GM21367 (cell line): ENCODE data around the gene SRRM4.
"Not testable (repeated sequence)": the region's sequence is repeated elsewhere in the genome, so short reads cannot be mapped to it uniquely, and the experiment has no call there.

Experiments
- ATAC-seq: cut with Tn5 transposase; IDR thresholded peaks from one replicate; pipeline ENCODE4 v1.9.1; 2021; ENCODE audit not compliant: unreplicated experiment

Gene SRRM4

DNA sequence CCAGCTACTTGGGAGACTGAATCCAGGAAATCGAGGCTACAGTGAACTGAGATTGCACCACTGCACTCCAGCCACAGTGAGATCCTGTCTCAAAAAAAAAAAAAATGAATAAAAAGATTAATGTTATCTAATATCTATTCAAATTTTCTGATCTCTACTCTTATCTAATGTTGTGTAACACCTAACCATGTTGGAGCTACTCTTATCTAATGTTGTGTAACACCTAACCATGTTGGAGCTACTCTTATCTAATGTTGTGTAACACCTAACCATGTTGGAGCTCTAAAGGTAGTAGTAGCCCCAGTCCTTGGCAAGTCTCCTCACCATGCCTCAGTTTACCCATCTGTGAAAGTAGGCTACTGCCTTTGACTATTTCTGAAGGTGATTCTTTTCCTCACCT lies 26.9 kb downstream of the SRRM4 start:
- ATAC-seq: not testable (repeated sequence)

DNA sequence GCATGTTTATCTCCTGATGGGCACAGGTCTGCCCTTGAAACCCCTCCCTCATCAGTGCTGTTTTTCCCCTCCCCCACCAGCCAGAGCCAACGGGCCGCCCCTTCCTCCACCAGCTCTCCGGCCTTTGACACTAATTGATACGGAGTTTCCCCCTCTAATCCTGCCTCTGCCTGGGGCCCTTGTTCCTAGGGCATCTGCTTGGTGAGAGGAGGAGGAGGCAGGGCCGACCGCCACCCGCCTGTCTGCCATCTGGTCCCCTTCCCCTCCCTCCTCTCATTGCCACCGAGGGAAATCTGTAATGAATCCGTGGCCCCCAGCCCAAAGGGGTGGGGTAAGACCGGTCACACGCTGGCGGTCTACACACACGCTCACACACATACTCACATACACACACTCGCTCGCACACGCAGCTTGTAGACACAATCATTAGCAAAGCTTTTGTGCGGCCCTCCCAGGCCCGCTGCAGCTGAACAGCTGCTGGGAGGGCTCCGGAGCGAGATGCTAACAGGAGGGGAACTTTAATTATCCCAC lies 27.4 kb downstream of the SRRM4 start:
- ATAC-seq: no peak

DNA sequence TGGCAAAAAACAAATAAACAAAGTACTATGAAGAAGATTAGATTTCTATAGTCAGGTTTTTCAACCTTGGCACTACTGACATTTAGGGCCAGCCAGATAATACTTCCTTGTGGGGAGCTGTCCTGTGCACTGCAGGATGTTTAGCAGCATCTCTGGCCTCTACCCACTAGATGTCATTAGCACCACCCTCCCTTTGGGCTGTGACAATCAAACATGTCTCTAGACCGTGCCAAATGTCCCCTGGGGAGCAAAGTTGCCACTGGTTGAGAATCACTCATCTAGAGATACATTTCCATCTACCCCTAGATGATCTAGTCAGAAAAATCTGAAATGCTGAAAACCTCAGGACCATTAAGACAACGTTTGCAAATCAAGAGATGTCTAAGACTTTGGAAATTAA lies 29.9 kb downstream of the SRRM4 start:
- no peak for ATAC-seq

DNA sequence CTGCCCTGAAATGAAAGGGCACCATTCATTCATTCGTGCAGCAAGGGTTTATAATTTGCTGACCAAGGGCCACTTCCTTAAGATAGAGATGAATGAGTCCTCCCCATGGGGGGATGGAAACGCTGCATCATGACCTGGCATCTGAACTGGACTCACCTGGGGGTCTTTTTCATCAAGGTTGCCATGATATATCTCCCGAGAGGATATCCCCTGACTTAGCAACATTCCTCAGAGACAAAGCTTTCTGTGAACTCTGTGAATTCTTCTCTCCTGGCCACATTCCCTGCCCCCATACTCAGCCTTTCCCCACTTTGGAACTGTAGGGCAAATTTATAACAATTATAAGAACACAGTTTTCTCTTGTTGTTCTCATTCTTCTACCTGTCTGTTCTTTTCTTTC lies 30.8 kb downstream of the SRRM4 start:
- no peak for ATAC-seq

DNA sequence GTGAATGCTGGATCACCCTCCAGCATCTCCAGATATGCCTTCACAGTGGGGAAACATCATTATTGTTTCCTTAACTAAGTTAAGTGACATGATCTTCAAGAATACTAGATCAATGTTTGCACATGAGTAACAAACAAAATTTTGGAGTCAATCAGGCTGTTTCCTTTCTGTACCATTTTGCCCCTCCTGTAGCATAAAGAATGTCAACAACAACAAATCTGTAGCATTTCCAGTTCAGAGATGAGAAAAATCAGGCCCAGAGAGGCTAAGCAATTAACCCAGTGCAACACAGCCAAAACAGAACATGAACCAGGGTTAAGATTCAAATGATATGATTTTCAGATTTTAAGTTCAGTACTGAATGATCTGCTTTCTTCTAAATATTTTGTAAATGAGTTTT lies 31.7 kb downstream of the SRRM4 start:
- ATAC-seq: no peak

DNA sequence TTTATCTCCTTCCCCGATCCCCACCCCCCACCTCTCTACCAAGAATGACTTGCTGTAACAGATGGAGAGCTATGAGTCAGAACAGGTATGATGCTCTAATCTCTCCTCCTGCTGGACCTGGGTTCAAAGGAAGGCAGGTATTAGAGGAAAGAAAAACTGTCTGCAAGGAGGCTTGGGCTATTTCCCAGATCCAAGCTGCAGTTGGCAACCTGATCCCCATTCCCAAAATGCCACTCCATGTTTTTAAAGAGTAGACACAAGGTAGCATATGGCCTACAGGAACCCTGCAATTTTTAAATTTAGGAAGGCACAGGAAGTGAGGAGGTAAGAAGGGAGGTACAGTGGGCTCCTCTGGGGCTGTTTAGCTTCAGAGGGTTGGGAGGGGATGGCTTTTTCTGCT lies 33.0 kb downstream of the SRRM4 start:
- no peak for ATAC-seq

DNA sequence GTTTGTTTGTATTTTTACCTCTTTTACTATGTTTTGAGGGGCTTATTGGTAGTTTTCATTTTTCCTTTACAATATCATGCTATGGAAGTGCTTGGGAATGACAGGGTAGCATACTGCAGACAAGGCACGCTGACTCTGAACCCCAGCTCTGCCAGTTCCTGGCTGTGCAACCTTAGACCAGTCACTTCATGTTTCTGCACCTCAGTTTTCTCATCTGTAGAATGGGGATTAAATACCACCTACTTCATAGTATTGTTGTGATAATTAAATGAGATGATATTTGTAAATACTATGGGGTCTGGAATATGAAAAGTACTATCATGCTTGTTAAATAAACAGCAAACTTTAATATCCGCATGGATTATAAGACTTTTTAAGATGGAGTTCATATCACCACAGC lies 35.4 kb downstream of the SRRM4 start:
- ATAC-seq: no peak

DNA sequence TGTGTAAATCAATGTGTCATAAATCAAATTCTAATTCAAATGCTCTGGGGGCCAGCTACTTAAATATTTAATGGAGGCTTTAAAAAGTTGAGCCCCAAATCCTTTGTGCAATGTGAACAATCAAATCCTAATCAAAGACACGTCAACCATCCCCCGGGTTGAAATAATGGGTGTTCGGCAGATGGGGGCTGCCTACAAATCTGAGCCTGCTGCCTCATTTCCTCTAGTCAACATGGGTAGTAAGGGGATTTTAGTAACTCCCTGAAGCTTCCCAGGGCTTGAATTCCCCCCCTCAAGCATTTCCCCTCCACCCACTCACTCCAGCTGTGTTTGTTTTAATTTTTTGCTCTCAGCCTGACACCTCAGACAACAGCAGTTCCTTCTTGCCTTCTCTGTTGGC lies 37.8 kb downstream of the SRRM4 start:
- ATAC-seq: no peak

DNA sequence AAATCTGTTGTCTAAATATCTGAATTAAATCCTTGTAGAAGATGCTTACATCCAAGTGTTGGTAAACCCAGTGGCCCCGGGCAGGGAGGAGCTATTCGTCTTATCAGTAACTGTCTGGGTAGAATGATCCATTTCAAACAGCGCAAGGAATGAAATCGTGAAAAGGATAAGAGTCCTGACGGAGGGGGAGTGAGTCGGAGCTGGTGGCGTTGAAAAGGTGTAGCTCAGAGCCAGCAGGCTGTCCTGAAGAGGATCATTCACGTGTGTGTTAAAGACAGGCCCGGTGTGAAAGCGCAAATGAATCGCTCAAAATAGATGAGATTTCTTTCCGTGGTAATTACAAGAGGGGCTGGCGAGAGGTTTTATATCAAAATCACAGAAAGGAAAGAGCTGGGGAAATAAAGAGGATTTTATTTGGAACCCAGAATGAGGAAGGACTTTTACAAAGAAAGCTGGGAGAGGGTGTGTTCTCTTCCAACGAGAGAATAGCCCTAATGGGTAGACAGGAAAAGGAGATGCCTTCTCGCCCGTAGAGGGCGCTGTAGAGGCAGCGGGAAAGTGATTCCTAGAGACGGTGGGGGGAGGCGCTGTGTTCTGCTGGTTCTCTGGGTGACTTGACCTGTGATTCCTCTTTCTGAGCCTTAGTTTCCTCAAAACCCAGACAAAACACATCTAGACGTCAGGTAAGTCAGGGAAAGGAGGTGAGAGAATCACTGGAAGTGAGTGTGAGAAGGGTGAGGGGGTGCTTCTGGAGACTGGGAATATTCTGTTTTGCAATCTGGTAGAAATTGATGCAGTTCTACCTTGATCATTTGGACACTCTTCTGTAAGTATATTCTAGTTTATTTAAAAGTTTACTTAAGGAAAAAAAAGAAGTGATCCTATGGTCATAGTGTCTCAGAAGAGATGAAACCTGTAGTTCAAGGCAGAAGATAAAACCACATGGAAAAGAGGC lies 39.3 kb downstream of the SRRM4 start:
- ATAC-seq: no peak

DNA sequence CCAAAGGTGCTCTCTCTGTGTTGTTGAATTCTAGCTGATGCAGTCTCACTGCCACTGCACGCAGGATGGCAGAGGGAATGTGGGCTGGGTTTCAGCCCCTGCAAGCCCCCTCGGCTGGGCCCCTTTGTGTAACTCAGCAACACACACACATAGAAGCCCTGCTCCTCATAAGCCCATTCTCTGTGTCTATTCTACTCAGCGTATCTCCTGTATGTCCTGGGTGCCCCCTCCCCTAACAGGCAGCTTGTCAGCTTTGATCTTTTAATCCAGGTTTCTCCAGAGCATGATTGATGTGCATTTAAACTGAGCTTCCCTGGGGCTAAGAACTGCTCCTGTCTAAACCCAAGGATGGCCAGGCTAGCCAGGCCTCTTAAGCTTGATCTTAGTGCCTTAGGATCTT lies 43.0 kb downstream of the SRRM4 start:
- no peak for ATAC-seq

DNA sequence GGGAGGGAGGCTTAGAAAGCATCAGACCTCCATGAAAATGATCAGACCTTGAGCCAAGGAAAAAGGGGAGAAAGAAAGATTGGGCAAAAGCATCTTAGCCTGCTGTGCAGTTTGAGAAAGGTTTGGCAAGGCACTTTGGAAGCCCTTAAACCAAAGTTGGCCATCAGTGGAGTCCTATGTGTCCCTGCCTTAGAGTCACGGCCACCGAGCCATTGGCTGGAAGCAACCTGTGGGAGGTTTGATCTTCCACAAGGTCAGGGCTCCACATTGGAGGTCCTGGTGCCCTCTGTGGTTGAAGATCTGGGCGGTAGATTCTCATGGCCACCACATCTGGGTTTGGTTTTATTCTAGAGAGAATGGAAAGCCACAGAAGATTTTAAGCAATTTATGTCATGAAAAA lies 44.4 kb downstream of the SRRM4 start:
- no peak for ATAC-seq

DNA sequence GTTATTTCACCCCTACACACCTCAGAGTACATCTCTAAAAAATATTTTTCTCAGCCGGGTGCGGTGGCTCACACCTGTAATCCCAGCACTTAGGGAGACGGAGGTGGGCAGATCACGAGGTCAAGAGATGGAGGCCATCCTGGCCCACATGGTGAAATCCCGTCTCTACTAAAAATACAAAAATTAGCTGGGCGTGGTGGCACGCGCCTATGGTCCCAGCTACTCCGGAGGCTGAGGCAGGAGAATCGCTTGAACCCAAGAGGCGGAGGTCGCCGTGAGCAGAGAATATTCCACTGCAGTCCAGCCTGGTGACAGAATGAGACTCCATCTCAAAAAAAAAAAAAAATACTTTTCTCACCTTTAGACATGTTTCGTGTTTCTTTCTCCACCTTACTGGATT lies 52.0 kb downstream of the SRRM4 start:
- not testable (repeated sequence) for ATAC-seq

DNA sequence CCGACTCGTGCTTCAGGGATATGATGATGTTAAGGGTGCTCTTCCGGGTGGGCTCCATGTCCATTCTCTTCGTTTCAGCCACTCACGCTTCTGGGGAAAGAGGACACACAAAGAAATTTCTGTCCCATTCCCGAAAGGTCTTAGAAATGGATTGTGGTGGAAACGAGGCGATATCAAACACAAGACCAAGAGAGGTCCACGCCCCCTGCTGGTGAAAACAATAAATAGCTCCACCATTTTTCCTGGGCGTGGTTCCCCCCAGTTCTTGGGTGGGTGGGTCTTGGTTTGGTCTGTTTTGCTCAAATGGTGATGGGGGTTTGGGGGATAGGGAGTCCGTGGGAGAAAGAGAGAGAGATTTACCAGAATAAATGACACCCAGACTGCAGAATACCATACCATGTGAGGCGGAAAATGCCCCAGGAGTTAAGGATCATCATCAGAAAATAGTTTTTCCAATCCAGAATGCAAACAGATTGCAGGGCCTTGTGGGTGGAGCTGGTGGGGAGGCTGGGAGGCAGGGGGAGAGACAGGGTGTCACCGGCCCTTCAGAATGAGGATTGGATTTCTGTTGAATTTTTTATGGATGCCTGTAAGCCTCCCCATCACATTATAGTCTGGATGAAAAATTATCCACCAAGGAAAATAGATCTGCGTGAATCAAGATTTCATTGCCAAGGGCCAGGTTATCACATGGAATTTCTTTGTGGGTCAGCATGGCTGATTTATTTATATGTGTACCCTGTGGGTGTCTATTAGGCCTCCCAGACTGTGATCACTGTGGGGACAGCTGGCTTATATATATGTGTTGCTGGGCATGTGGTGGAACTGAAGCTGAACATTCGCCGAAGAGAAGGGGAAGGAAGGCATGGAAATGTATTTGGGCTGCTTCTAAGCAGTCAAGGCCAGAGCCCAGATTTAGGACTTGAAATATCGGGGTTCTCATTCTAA lies 55.8 kb downstream of the SRRM4 start:
- ATAC-seq: no peak

DNA sequence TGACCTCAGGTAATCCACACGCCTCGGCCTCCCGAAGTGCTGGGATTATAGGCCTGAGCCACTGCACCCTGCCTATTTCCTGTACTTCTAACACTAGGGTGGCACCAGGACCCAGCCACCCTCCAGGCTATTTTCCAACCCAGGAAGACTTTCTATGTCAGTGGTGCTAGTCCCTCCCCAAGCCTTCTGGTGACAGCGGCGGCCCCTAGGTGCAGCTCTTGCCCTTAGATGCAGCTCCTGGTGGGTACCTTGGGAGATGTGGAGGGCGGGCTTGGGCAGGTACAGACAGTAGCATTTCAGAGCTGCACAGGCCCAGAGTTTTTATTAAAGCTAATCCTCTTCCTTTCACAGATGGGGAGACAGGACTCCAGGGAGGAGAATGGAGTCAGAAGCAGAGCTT lies 62.8 kb downstream of the SRRM4 start:
- ATAC-seq: no peak

DNA sequence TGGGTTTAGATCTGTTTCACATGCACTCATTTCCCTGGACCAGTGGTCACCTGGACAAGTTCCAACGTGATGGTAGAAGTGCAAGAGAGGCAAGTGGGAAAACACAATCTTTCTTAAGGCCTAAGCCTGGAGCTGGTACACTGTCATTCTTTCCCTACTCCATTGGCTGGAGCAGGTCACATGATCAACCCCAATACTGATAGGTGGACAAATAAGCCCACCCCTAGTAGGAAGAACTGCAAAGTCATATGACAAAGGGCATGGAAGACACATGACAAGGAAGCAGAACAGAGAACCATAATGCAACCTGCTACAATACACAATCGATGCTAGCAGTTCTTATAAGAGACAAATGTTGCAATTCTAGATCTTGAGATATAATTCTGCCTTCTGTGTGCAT lies 66.3 kb downstream of the SRRM4 start:
- no peak for ATAC-seq

DNA sequence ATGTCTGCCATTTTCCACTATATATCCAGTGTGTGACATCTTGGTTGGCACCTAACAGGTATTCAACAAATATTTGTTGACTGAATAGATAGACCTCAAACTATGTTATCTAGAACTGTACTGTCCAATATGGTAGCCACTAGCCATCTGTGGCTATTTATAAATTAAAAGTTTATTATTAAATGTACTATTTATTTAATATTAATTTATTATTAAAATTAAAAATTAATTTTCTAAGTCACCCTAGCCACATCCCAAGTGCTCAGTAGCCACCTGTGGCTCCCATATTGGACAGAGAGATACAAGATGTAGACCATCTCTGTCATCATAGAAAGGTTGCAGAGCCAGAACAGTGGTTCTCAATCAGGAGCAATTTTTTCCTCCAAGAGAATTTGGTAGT lies 69.3 kb downstream of the SRRM4 start:
- no peak for ATAC-seq

DNA sequence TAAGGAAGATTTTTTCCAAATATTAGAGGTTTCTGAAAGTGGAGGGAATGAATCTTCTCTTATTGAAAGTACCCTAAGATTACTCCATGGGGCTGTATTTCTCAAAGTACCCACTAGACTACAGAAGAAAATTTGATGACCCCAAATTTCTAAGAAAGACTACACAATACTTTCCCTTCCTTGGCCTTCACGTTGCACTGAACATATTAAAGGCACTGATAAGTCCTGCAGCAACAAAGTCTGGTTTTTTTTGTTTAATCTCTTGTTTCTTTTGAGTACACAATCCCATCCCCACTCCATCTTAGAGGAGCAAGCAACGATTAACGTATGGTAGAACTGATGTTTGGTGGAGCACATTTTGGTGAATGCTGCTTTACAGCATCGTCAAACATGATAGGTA lies 70.1 kb downstream of the SRRM4 start:
- no peak for ATAC-seq

DNA sequence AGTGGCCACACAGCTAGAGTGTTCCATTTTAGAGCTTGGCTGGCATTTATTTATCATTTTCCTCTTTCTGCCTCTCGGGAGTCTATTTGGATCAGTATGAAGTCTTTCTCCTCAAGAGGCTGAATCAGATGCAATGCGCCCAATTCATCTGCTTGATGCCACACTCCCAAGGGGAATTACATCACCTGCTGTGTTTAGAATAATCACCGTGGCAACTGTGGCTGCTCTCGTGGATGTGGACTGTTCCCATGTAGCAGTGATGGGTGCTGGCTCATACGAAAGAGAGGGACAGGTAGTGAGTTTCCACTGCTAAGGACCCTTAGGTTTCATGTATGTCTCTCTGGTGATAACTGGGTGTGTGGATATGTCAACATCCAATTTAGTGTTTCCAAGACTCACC lies 70.7 kb downstream of the SRRM4 start:
- no peak for ATAC-seq

DNA sequence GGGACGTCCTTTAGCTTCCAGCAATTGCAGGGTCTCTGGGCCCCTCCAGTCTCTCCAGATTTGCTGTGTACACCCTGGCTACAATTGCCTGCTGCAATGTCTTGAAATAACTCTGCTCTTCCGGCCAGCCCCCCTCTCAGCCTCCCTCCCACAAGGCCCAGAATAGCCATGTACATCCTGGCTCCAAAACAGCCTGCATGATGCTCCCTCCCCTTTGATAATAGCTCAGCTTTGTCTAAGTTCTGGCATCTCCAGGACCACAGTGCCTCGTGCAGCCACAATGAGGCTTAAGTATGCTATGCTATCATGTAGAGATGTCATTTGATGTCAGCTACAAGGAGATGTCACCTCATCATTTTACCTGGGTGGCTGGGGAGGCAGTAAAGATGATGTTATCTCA lies 74.6 kb downstream of the SRRM4 start:
- ATAC-seq: no peak

DNA sequence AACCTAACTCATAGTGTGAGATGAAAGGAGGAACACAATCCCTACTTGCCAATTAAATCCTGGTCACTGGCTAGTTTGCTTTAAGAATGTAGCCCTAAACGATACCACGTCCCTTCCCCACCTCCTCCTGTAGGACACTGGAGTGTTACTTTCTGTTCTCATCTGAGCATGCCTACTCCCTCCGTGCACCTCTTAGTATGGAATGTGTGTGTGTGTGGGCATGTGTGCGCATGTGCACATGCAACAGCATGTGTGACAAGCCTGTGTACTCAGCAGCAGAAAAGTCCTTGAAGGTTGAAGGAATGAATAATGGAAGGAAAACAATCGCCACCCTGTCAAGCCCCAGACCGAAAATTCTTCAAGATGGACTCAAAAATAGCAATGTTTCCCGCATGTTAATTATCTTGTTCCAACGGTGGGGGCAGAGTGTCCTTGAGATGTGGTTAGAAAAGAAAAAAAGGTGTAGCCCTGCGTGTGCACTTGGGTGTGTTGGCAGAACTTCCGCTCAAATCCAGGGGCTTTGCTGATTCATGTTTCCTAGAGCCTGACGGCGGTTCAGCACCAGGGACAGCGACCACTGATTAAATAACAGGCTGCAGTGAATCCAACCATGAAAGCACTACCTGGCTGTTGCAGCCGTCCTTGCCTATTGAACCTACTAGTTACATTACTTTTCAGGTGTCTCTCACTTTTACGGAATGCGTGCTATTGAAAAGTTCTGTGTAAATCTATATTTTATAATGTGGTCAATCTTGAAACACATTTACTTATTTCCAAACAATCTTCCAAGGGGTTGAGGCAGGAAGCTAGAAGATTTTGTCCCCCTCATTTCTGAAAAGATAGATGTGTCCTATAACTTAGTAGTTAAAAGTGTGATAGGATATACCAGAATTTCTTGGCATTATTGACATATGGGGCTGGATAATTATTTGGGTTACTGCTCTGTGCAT lies 79.8 kb downstream of the SRRM4 start:
- no peak for ATAC-seq
